ENCODE measurements around the gene UBE2S.
"Not testable (repeated sequence)": the region's sequence is repeated elsewhere in the genome, so short reads cannot be mapped to it uniquely, and the experiment has no call there.

- not testable (repeated sequence) for TF ChIP-seq CTCF, EP300, POLR2A (IDR thresholded peaks at IDR 0.05)
Observed at GRCh38 chr19:55421281-55421680, 13.7 kb upstream of the UBE2S start.

All from tibial nerve (tissue), 4 donors.